Uterus (tissue), 4 donors: ENCODE data around the gene ATP11A. TPM values are rescaled to one million over a fixed set of nuclear protein-coding genes. Genes with fewer than 3 reads are reported as not detected.
A peak's percentile ranks its signal among the peaks of the same experiment; 100 is the strongest.

Experiments
- DNase-seq, 2 donors: peaks; one replicate each; pipeline ENCODE4 v3.0.0-alpha.2; 2019 to 2020
- H3K27ac ChIP-seq, 2 donors: fragments of 200-600 bp; sonication (generic); 1 replicate in 1 of 2; 2 replicates in 1 of 2; pipeline ENCODE4 v1.5.1; 2016 to 2018
- H3K27me3 ChIP-seq, 2 donors: fragments of 200-600 bp; sonication (generic); one replicate each; pipeline ENCODE4 v1.5.1; 2018 to 2019; ENCODE audit warnings: control low read depth in 1 of 2
- H3K36me3 ChIP-seq, 2 donors: fragments of 200-600 bp; sonication (generic); one replicate each; pipeline ENCODE4 v1.5.1; 2019; ENCODE audit warnings: control low read depth in 1 of 2
- H3K4me1 ChIP-seq, 2 donors: fragments of 200-600 bp; sonication (generic); one replicate each; pipeline ENCODE4 v1.5.1; 2018 to 2019; ENCODE audit warnings: control low read depth in 1 of 2
- H3K4me3 ChIP-seq, 2 donors: fragments of 200-600 bp; sonication (generic); 1 replicate in 1 of 2; 2 replicates in 1 of 2; pipeline ENCODE4 v1.5.1; 2018 to 2019; ENCODE audit warnings: mild to moderate bottlenecking in 1 of 2
- H3K9me3 ChIP-seq, 2 donors: fragments of 200-600 bp; sonication (generic); one replicate each; pipeline ENCODE4 v1.5.1; 2019; ENCODE audit warnings: control low read depth in 1 of 2
- CTCF ChIP-seq, 4 experiments: fragments of 200-600 bp in 2 of 4; fragments of 450-650 bp in 2 of 4; sonication (generic) in 2 of 4; IDR thresholded peaks; one replicate each; pipeline ENCODE4 v1.5.1; 2016 to 2019; ENCODE audit warnings: antibody characterized with exemption in 4 of 4, mild to moderate bottlenecking in 2 of 4, moderate library complexity in 1 of 4
- POLR2A ChIP-seq, 2 donors: fragments of 450-650 bp; IDR thresholded peaks; one replicate each; pipeline ENCODE4 v1.6.1; 2016; ENCODE audit warnings: antibody characterized with exemption in 2 of 2, mild to moderate bottlenecking in 1 of 2, moderate library complexity in 1 of 2
- intact Hi-C: fragments of 100-400 bp; cut with DNase I; formaldehyde crosslinking; loops from one replicate; pipeline ENCODE4 v1.15.1; 2023; ENCODE audit warnings: low total_unique reads
- total RNA-seq, 4 donors: library from RNA; depleted of rRNA in 3 of 4; stranded (reverse); fragments of >200 nt in 3 of 4; gene quantifications; one replicate each; pipeline versions ENCODE4 v1.1.0 to v1.2.4, GENCODE V29; 2014 to 2023
- donor health status: DM: yes; HTN: yes; CAD: no.

Gene ATP11A
- total RNA-seq, 4 donors from 2014 or later, result 12.8 to 149 (median 22.8) TPM

- Histone ChIP-seq H3K9me3 (no peaks in the 10 kb centered on the region), H3K4me3 (no peak overlapping the region), H3K27me3 (no peaks in the 10 kb centered on the region), H3K4me1 (no peaks in the 10 kb centered on the region), H3K36me3 (no peaks in the 10 kb centered on the region), H3K27ac (no peak overlapping the region)
- intact Hi-C loops, result no loop called here
- TF ChIP-seq POLR2A (IDR thresholded peaks at IDR 0.05) (no peak), CTCF (IDR thresholded peaks at IDR 0.05) (no peak)
- no peak for DNase-seq
Measured at GRCh38 chr13:112696001-112696868, 6.4 kb downstream of the ATP11A start.

DNA sequence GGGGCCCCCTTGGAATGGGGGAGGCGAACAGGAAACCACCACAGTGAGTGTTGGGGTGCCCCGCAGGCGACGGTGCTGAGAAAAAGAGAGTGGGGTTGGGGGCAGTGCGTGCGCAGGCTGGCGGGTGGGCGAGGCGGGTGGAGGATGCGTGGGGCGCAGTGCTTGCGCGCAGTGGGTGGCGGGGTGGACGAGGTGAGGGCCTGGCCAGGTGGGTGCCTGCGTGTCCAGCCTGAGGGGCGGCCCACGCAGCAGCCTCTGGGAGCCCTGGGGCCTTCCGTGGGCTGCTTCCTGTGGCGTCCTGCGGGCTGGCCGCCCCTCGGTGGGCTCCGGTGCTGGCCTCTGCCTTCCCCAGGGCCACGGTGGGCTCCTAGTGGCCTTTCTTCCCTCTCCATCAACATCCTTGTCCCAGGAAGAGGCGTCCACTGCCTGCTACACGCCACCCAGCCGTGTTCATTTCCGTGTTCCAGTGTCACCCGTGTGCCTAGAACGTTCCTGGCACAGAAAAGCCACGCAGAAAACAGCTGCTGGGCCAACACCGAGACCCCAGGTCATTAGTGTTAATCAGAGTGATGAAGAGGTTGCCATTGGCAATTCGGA, 7.1 kb downstream of the ATP11A start:
- Histone ChIP-seq H3K9me3 (no peaks in the 10 kb centered on the region), H3K27me3 (no peaks in the 10 kb centered on the region), H3K27ac (no peak overlapping the region), H3K36me3 (no peaks in the 10 kb centered on the region), H3K4me1 (no peaks in the 10 kb centered on the region), H3K4me3 (no peak overlapping the region)
- intact Hi-C loops, result no loop called here
- TF ChIP-seq POLR2A (IDR thresholded peaks at IDR 0.05), result no peak
- TF ChIP-seq CTCF (IDR thresholded peaks at IDR 0.05), result no peak
- DNase-seq, result no peak

DNA sequence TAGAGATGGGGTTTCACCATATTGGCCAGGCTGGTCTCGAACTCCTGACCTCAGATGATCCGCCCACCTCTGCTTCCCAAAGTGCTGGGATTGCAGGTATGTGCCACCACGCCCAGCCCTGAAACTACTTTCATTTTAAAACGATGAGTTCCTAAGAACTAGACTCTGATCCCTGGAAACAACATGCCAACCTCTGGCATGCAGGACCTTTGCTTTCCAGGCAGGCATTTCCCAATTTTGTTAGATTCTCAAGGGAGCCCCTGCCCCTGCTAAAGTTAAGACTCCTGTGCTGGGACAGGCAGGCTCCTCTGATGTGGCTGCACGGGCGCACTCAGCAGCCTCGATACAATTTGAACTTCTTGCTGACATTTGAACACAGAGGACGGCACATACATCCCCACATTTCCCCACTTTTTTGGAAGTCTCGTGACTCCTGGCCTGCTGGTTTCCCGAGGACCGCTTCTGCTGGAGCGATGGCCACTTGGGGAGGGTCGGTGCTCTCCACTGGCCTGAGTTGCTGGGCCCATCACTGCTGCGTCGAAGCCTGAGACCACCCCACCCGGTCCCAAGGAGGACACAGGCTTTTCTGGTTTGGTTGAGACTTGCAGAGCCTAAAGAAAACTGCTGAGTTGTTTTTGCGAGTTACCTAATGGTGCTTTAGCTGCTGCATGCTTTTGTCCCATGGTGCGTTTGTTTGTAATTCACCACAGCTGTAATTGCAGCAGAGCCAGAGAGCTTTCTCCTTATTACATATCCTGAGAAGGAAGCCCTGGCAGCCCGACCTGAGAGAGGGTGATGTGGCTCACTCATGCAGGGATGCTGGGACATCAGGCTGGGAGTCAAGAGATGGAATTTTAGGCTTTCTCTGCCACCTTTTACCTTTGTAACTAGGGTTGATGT, 8.2 kb downstream of the ATP11A start:
- Histone ChIP-seq H3K9me3 (no peaks in the 10 kb centered on the region), H3K27me3 (no peaks in the 10 kb centered on the region), H3K4me3 (no peak overlapping the region), H3K27ac (peak overlapping the region in 1 of 2 donors; percentile 14), H3K4me1 (no peaks in the 10 kb centered on the region), H3K36me3 (no peaks in the 10 kb centered on the region)
- no peak for DNase-seq
- no peak for TF ChIP-seq POLR2A (IDR thresholded peaks at IDR 0.05)
- TF ChIP-seq CTCF (IDR thresholded peaks at IDR 0.05), result no peak
- intact Hi-C loops, result no loop called here

GRCh38 chr13:112699322-112699918, 9.6 kb downstream of the ATP11A start:
- intact Hi-C loops, result no loop called here
- TF ChIP-seq CTCF (IDR thresholded peaks at IDR 0.05) (no peak), POLR2A (IDR thresholded peaks at IDR 0.05) (no peak)
- Histone ChIP-seq H3K9me3 (no peaks in the 10 kb centered on the region), H3K27ac (no peak overlapping the region), H3K4me1 (no peaks in the 10 kb centered on the region), H3K4me3 (no peak overlapping the region), H3K27me3 (no peaks in the 10 kb centered on the region), H3K36me3 (no peaks in the 10 kb centered on the region)
- DNase-seq, result no peak
